SK-MEL-5 (cell line): ENCODE results near the gene DDR1. TPM values are rescaled to one million over a fixed set of nuclear protein-coding genes. Genes with fewer than 3 reads are reported as not detected.
"Not testable (repeated sequence)": the region's sequence is repeated elsewhere in the genome, so short reads cannot be mapped to it uniquely, and the experiment has no call there.

Experiments
- DNase-seq: peaks from one replicate; pipeline ENCODE4 v3.0.0-alpha.2; 2016; ENCODE audit warnings: low read depth, low spot score
- in situ Hi-C: cut with HindIII; loops from 2 replicates; pipeline ENCODE4 v1.10.0; 2016; ENCODE audit warnings: low sequenced_read_pairs, high pct_unique_total_duplicates, low pct_unique_long_range_greater_than_20kb
- total RNA-seq: library from RNA; depleted of rRNA; stranded (reverse); fragments of >200 nt; shearing (Covaris generic); gene quantifications from 2 replicates; pipeline ENCODE4 v1.2.3, GENCODE V29; 2014

Gene DDR1
- total RNA-seq, 1 experiment from 2014 or later: 34.1 TPM

DNA sequence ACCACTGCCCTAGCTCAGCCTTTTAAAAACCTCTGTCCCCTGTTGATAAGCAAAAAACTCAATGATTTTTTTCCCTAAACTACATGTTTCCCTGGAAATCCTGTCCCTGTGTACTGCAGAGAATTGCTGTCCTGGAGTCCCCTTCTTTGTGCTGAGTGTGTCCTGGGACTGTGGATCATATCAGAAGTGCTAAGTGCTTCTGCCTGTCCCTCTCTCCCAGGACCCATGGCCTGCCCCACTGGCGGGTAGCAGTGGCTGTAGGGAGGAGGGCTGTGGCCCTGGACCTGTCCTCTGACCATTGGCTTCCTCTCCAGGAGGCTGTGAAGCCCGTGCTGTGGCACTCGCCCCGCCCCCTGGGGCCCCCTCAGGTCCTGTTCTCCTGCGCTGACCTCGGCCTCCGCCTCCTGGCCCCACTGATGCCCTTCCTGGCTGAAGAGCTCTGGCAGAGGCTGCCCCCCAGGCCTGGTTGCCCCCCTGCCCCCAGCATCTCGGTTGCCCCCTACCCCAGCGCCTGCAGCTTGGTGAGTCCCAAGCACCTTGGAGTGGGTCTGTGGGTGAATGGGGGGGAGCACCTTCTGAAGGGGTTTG is 39.8 kb downstream of the DDR1 start:
- DNase-seq, in situ Hi-C loops: not testable (repeated sequence)

GRCh38 chr6:30926644-30927043 is 42.3 kb downstream of the DDR1 start:
- no peak for DNase-seq
- in situ Hi-C loops: no loop called here

DNA sequence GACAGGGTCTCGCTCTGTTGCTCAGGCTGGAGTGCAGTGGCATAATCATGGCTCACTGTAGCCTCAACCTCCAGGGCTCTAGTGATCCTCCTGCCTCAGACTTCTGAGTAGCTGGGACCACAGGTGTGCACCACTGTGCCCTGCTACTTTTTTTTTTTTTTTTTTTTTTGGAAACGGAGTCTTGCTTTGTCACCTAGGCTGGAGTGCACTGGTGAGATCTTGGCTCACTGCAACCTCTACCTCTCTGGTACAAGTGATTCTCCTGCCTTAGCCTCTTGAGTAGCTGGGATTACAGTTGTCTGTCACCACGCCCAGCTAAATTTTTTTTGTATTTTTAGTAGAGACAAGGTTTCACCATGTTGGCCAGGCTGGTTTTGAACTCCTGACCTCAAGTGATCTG is 42.8 kb downstream of the DDR1 start:
- DNase-seq, in situ Hi-C loops: not testable (repeated sequence)

GRCh38 chr6:30928677-30929076 is 44.4 kb downstream of the DDR1 start:
- no peak for DNase-seq
- in situ Hi-C loops: no loop called here

GRCh38 chr6:30930506-30930905 is 46.2 kb downstream of the DDR1 start:
- DNase-seq: no peak
- in situ Hi-C loops: no loop called here

- no peak for DNase-seq
Observed at GRCh38 chr6:30931272-30931671, 47.0 kb downstream of the DDR1 start.

DNA sequence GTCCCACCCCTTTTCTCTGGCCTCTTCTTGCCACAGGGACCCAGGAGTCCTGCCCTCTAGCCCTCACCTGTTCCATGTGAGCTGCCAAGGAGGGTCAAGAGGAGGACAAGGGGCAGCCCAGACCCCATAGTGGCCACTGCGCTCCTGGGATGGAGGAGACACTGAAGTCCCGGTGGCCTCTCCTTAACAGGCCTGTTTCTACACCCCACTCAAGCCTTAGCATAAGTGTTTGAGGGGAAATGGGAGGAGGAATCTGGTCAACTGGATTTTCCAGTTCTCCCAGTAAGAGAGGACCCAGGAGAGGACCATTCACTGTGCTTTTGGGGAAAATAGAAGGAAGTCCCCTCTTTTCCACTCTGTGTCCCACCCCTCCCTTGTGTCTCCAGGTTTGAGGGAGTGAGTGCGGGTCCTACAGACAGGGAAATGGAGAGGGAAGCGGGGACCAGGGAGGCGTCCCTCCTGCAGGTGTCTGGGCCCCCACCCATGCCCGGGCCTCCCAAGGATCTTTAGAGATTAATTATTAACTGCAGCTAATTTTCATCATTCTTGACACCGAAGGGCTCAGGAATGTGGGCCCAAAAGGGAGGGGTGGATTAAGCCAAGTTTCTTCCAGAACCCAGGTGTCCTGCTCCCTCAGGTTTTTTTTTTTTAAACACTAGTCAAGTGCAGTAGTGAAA is 47.8 kb downstream of the DDR1 start, which contains the start of gene SFTA2:
Gene SFTA2 (minus strand): TSS at position 202 of the 677 bp plus-strand sequence. CDS start 74 bp downstream, at position 128.
- DNase-seq: no peak
- in situ Hi-C loops: no loop called here

More at GRCh38 chr6:30931272-30931671, 47.0 kb downstream of the DDR1 start:
- in situ Hi-C loops: no loop called here

GRCh38 chr6:30932665-30933365 is 48.5 kb downstream of the DDR1 start:
- no peak for DNase-seq
- in situ Hi-C loops: no loop called here

- in situ Hi-C loops: no loop called here
- peak; percentile 19 for DNase-seq
Observed at GRCh38 chr6:30935018-30935417, 50.7 kb downstream of the DDR1 start.

- DNase-seq: no peak
- in situ Hi-C loops: no loop called here
Observed at GRCh38 chr6:30937265-30937664, 52.9 kb downstream of the DDR1 start.

DNA sequence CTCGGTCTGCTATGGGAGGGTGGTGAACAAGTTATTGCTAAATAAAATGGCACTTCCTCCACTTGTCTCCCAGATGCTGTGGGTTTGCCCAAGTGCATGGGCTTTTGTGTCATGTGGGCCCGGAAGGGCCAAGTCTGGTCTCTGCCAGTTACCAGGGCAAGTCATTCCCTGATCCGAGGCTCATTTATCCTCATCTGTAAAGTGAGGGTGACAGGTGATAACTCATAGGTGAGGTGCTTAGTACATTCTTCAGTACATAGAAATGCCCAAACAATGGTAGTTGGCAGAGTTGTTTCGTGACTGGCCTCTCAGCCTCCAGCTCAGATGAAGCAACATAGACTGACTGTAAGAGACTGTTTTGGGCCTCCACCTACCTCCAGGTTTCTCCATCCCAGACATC is 54.4 kb downstream of the DDR1 start:
- in situ Hi-C loops: no loop called here
- DNase-seq: no peak

- no peak for DNase-seq
- in situ Hi-C loops: no loop called here
Observed at GRCh38 chr6:30939473-30939872, 55.2 kb downstream of the DDR1 start.

DNA sequence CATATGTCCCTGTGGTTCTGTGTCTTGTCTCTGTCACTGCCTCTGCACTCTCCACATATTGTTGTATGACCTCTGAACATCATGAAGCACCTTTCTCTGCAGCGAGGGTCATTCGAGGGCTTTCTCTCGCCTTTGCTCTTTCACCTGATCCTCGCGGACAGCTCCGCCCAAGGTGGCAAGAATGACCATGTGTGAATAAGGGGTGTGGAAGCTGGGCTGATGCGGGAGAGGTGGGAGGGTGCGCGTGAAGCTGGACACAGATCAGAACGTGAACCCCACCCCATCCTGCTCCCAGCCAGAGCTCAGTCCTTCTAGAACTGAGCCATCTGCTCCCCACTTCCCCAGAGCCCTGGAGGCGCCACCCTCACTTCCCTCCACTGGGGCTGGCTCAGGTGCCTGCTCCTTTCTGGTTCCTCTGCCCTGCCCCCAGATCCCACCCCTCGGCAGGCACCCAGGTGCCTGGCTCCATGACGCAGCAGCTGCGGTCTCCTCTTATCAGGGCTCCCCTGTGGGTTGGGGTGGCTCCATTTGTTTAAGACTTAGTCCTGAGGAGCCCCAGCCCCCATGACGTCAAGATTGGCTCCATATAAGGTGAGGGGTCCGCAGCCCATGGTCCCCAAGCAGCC is 56.2 kb downstream of the DDR1 start, which contains the start of gene MUCL3:
Gene MUCL3 (plus strand): TSS at position 613 of the 626 bp plus-strand sequence. CDS start 27 bp downstream, outside the sequence.
- in situ Hi-C loops: no loop called here
- DNase-seq: no peak

GRCh38 chr6:30942338-30943060 is 58.2 kb downstream of the DDR1 start:
- peak; percentile 91 for DNase-seq
- in situ Hi-C loops: no loop called here

DNA sequence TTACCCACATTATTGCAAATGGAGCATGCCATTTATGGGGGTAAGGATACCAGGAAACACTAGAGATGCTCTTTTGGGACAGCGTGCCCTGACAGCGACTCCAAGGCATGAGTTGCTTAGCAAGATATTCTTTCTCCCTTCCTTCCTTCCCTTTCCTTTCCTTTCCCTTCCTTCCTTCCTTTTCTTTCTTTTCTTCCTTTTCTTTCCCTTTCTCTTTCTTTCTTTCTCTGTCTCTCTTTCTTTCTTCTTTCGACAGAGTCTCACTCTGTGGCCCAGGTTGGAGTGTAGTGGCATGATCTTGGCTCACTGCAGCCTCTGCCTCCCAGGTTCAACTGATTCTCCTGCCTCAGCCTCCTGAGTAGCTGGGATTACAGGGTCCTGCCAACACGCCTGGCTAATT is 59.7 kb downstream of the DDR1 start:
- no peak for DNase-seq
- in situ Hi-C loops: no loop called here

- in situ Hi-C loops: no loop called here
- no peak for DNase-seq
Observed at GRCh38 chr6:30945281-30945680, 61.0 kb downstream of the DDR1 start.

DNA sequence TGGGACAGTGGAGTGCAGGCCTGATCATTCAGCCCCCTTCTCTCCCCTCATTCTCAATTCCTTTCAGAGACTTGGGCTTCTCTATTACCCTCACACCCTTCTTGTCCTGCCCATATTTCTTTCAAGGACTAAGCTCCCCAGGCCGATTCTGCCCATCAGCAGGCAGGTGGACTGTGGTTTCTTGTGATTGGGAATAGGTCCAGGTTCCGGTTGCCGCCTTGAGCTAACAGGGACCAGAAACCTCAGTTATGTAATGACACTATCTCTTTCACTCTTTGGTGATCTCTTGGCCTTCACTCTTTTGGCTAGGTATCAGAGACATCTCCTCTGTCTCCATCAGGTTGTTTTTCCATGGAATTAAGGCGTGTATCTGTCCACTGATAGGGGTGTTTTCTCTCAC is 62.9 kb downstream of the DDR1 start:
- no peak for DNase-seq
- in situ Hi-C loops: no loop called here

GRCh38 chr6:30948811-30949210 is 64.5 kb downstream of the DDR1 start:
- in situ Hi-C loops: no loop called here
- DNase-seq: no peak
